ENCODE results near the gene MAPK10.

The MAPK10 gene

GRCh38 chr4:86278126-86278525, 81.7 kb downstream of the MAPK10 start:
- DNase-seq (ENCODE audit: low read depth) = no peak
- H3K4me3 ChIP-seq (ENCODE audit: control insufficient read depth, low read depth, low read length) = no peak overlapping the region
- TF ChIP-seq CTCF (conservative IDR thresholded peaks at IDR 0.05; ENCODE audit: control insufficient read depth, insufficient read depth, low read depth, low read length) = no peak

- no peak overlapping the region for H3K4me3 ChIP-seq (ENCODE audit: control insufficient read depth, low read depth, low read length)
- TF ChIP-seq CTCF (conservative IDR thresholded peaks at IDR 0.05; ENCODE audit: control insufficient read depth, insufficient read depth, low read depth, low read length) = no peak
- DNase-seq (ENCODE audit: low read depth) = no peak
Observed at GRCh38 chr4:86274642-86275041, 85.2 kb downstream of the MAPK10 start.

GRCh38 chr4:86272669-86273068, 87.2 kb downstream of the MAPK10 start:
- no peak for TF ChIP-seq CTCF (conservative IDR thresholded peaks at IDR 0.05; ENCODE audit: control insufficient read depth, insufficient read depth, low read depth, low read length)
- H3K4me3 ChIP-seq (ENCODE audit: control insufficient read depth, low read depth, low read length) = no peak overlapping the region
- no peak for DNase-seq (ENCODE audit: low read depth)

- no peak overlapping the region for H3K4me3 ChIP-seq (ENCODE audit: control insufficient read depth, low read depth, low read length)
- DNase-seq (ENCODE audit: low read depth) = no peak
- no peak for TF ChIP-seq CTCF (conservative IDR thresholded peaks at IDR 0.05; ENCODE audit: control insufficient read depth, insufficient read depth, low read depth, low read length)
Observed at GRCh38 chr4:86271057-86271456, 88.8 kb downstream of the MAPK10 start.

GRCh38 chr4:86269354-86269753, 90.5 kb downstream of the MAPK10 start:
- no peak overlapping the region for H3K4me3 ChIP-seq (ENCODE audit: control insufficient read depth, low read depth, low read length)
- no peak for DNase-seq (ENCODE audit: low read depth)
- no peak for TF ChIP-seq CTCF (conservative IDR thresholded peaks at IDR 0.05; ENCODE audit: control insufficient read depth, insufficient read depth, low read depth, low read length)

- no peak for DNase-seq (ENCODE audit: low read depth)
- no peak for TF ChIP-seq CTCF (conservative IDR thresholded peaks at IDR 0.05; ENCODE audit: control insufficient read depth, insufficient read depth, low read depth, low read length)
Observed at GRCh38 chr4:86264241-86264640, 95.6 kb downstream of the MAPK10 start.

GRCh38 chr4:86261636-86262035, 98.2 kb downstream of the MAPK10 start:
- DNase-seq (ENCODE audit: low read depth) = no peak
- TF ChIP-seq CTCF (conservative IDR thresholded peaks at IDR 0.05; ENCODE audit: control insufficient read depth, insufficient read depth, low read depth, low read length) = no peak
- H3K4me3 ChIP-seq (ENCODE audit: control insufficient read depth, low read depth, low read length) = no peak overlapping the region

More at GRCh38 chr4:86264241-86264640, 95.6 kb downstream of the MAPK10 start:
- no peak overlapping the region for H3K4me3 ChIP-seq (ENCODE audit: control insufficient read depth, low read depth, low read length)
